B cell (primary cell): Measurements from ENCODE around the gene FAM120A. TPM values are rescaled to one million over a fixed set of nuclear protein-coding genes. Genes with fewer than 3 reads are reported as not detected.

Experiments
- ATAC-seq: fragments of 200-7000 bp; cut with Tn5 transposase; one replicate; pipeline ENCODE4 v1.10.0; 2021; ENCODE audit warnings: low read depth, mild to moderate bottlenecking, moderate number of reproducible peaks, moderate library complexity
- CTCF ChIA-PET: fragments of 350-600 bp; sonication (Branson Sonifier 250); formaldehyde crosslinking; loops from one replicate; lab custom pipeline; 2021; ENCODE audit warnings: antibody characterized with exemption, inconsistent platforms; lab: Charles Lee
- POLR2A ChIA-PET: fragments of 350-600 bp; sonication (Branson Sonifier 250); formaldehyde crosslinking; loops from one replicate; lab custom pipeline; 2021; ENCODE audit warnings: antibody characterized with exemption; lab: Charles Lee
- DNase-seq: peaks from one replicate; pipeline ENCODE4 v3.0.0; 2013
- H2AFZ ChIP-seq: 2 replicates; pipeline ENCODE4 v1.6.1; 2012; ENCODE audit warnings: mild to moderate bottlenecking, low read depth, low read length; ENCODE audit not compliant: insufficient read depth, poor library complexity, severe bottlenecking
- H3K27ac ChIP-seq, 2 donors: 1 replicate in 1 of 2; 2 replicates in 1 of 2; pipeline ENCODE4 v1.5.1; 2012 to 2013; ENCODE audit warnings: low read length in 2 of 2, mild to moderate bottlenecking in 2 of 2, moderate library complexity in 1 of 2
- H3K27me3 ChIP-seq, 4 experiments: fragments of 200-600 bp in 1 of 4; sonication (generic) in 1 of 4; replicated peaks in 1 of 4; 1 replicate in 2 of 4; 2 replicates in 2 of 4; pipeline versions ENCODE4 v1.6.1 to v1.7.0; 2013 to 2016; ENCODE audit warnings: low read length in 3 of 4, mild to moderate bottlenecking in 2 of 4, mixed read lengths in 1 of 4, moderate library complexity in 1 of 4; ENCODE audit not compliant: insufficient read depth in 4 of 4, control insufficient read depth in 3 of 4; ENCODE audit errors: control extremely low read depth in 1 of 4
- H3K36me3 ChIP-seq, 2 experiments: replicated peaks in 1 of 2; 1 replicate in 1 of 2; 2 replicates in 1 of 2; pipeline versions ENCODE4 v1.6.1 to v1.7.1; 2013; ENCODE audit warnings: low read length in 1 of 2; ENCODE audit not compliant: insufficient read depth in 2 of 2, control insufficient read depth in 1 of 2; ENCODE audit errors: control extremely low read depth in 1 of 2, extremely low read depth in 1 of 2
- H3K4me1 ChIP-seq, 2 donors: fragments of 200-600 bp in 1 of 2; sonication (generic) in 1 of 2; 1 replicate in 1 of 2; 2 replicates in 1 of 2; pipeline versions ENCODE4 v1.5.1 to v1.6.1; 2013 to 2017; ENCODE audit warnings: low read length in 2 of 2; ENCODE audit not compliant: control insufficient read depth in 2 of 2, insufficient read depth in 2 of 2
- H3K4me2 ChIP-seq: replicated peaks from 2 replicates; pipeline ENCODE3; 2012; ENCODE audit warnings: mild to moderate bottlenecking, low read depth, low read length; ENCODE audit not compliant: poor library complexity, severe bottlenecking
- H3K4me3 ChIP-seq, 5 experiments: fragments of 200-600 bp in 1 of 5; sonication (generic) in 1 of 5; 1 replicate in 3 of 5; 2 replicates in 2 of 5; pipeline versions ENCODE4 v1.5.1 to v1.7.0; 2011 to 2016; ENCODE audit warnings: low read length in 4 of 5, mild to moderate bottlenecking in 4 of 5, low read depth in 2 of 5, control low read depth in 1 of 5, moderate library complexity in 1 of 5; ENCODE audit not compliant: insufficient read depth in 1 of 5; ENCODE audit errors: control extremely low read depth in 1 of 5, extremely low read depth in 1 of 5
- H3K79me2 ChIP-seq: fragments of 200-600 bp; sonication (generic); one replicate; pipeline ENCODE4 v1.6.0; 2016; ENCODE audit warnings: low read length; ENCODE audit not compliant: control insufficient read depth, insufficient read depth
- H3K9ac ChIP-seq: fragments of 200-600 bp; sonication (generic); 2 replicates; pipeline ENCODE4 v1.6.1; 2017; ENCODE audit warnings: mild to moderate bottlenecking, low read length, moderate library complexity
- H3K9me3 ChIP-seq, 3 donors: one replicate each; pipeline versions ENCODE4 v1.6.1 to v1.7.1; 2013; ENCODE audit warnings: low read length in 2 of 3; ENCODE audit not compliant: control insufficient read depth in 2 of 3, insufficient read depth in 1 of 3; ENCODE audit errors: control extremely low read depth in 1 of 3
- H4K20me1 ChIP-seq: 2 replicates; pipeline ENCODE4 v1.6.0; 2012; ENCODE audit warnings: mild to moderate bottlenecking, low read length; ENCODE audit not compliant: insufficient read depth, control insufficient read depth, poor library complexity, severe bottlenecking
- H3K27ac Mint-ChIP-seq: one replicate; pipeline ENCODE4 v1.8.0; 2021; ENCODE audit warnings: mixed read lengths
- H3K27me3 Mint-ChIP-seq: one replicate; pipeline ENCODE4 v1.8.0; 2021; ENCODE audit warnings: mixed read lengths
- H3K4me1 Mint-ChIP-seq: one replicate; pipeline ENCODE4 v1.8.0; 2021; ENCODE audit warnings: mixed read lengths
- H3K4me3 Mint-ChIP-seq: one replicate; pipeline ENCODE4 v1.8.0; 2021; ENCODE audit warnings: mixed read lengths
- H3K9me3 Mint-ChIP-seq: one replicate; pipeline ENCODE4 v1.8.0; 2022; ENCODE audit warnings: mixed read lengths; ENCODE audit not compliant: insufficient read depth
- EZH2 ChIP-seq: IDR thresholded peaks from 2 replicates; pipeline ENCODE4 v1.6.1; 2012; ENCODE audit warnings: borderline replicate concordance, low read depth, mild to moderate bottlenecking, moderate library complexity, low read length; ENCODE audit not compliant: insufficient read depth, poor library complexity, severe bottlenecking
- WGBS: methylation state at CpG from one replicate; pipeline ENCODE4 v1.1.5; 2013; ENCODE audit warnings: missing lambda C conversion rate; ENCODE audit not compliant: insufficient coverage; 5-methylcytosine and 5-hydroxymethylcytosine counted together
- intact Hi-C: fragments of 100-400 bp; cut with micrococcal nuclease; formaldehyde crosslinking; loops from one replicate; pipeline ENCODE4 v1.10.0; 2022
- polyA plus RNA-seq: library from polyadenylated mRNA; depleted of rRNA; stranded (reverse); fragments of >200 nt; gene quantifications from 2 replicates; pipeline ENCODE4 v1.2.3, GENCODE V29; 2012
- total RNA-seq, 2 donors: library from RNA; stranded (reverse); fragments of 120-200 nt in 1 of 2; gene quantifications; 1 replicate in 1 of 2; 2 replicates in 1 of 2; pipeline versions ENCODE4 v1.2.3 to v1.2.4, GENCODE V29; 2013 to 2022
- TF ChIP-seq, protein P1 (sequence below): fragments of 200-600 bp; IDR thresholded peaks from one replicate; pipeline ENCODE4 v1.8.0; 2022; ENCODE audit warnings: antibody characterized with exemption, mild to moderate bottlenecking

Gene FAM120A
- total and polyA plus RNA-seq, 2 donors (not counting 1 experiment from before 2014, with no cell fraction given), result 48.4 to 105 TPM

DNA sequence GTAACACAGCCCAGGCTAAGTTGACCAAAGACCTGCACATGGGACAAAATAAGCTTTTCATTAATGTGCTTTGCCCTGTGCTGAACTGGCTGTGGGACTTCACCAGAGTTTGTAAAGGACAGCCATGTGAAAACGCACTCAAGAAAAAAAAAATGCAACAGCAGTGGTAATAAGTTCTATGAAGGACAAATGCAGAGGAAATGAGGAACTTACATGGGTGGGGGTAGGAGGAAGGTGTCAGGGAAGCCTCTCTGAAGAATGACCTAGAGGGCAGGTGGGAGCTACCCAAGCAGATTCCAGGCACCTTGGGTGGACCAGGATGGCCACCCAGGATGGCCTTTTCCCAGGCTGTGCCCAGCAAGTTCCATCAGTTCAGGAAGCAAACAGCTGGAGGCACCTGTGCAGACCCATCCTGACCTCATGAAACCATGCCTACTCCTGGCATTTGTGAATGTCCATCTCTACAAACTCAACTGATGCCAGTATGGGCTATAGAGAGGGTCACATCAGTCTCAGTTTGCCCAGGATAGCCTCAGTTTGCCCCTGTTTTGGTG lies 118.2 kb downstream of the FAM120A start:
- H3K9ac ChIP-seq, result no peak overlapping the region
- CTCF ChIA-PET, result no interaction called here
- no peak for TF ChIP-seq EZH2
- TF ChIP-seq, protein P1, sequence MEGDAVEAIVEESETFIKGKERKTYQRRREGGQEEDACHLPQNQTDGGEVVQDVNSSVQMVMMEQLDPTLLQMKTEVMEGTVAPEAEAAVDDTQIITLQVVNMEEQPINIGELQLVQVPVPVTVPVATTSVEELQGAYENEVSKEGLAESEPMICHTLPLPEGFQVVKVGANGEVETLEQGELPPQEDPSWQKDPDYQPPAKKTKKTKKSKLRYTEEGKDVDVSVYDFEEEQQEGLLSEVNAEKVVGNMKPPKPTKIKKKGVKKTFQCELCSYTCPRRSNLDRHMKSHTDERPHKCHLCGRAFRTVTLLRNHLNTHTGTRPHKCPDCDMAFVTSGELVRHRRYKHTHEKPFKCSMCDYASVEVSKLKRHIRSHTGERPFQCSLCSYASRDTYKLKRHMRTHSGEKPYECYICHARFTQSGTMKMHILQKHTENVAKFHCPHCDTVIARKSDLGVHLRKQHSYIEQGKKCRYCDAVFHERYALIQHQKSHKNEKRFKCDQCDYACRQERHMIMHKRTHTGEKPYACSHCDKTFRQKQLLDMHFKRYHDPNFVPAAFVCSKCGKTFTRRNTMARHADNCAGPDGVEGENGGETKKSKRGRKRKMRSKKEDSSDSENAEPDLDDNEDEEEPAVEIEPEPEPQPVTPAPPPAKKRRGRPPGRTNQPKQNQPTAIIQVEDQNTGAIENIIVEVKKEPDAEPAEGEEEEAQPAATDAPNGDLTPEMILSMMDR, result no peak

DNA sequence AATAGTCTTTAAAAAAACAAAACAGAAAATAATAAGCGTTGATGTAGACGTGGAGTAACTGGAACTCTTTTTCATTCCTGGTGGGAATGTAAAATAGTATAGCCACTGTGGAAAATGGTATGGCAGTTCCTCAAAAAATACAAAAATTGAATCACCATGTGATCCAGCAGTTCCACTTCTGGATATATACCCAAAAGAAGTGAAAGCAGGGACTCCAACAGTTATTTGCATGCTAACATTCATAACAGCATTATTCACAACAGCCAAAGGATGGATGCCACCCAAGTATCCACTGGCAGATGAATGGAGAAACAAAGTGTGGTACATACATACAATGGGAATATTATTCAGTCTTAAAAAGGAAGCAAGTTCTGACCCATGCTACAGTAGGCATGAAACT lies 120.7 kb downstream of the FAM120A start:
- Histone ChIP-seq H2AFZ (no peak overlapping the region), H3K36me3 (no peaks in the 10 kb centered on the region), H3K4me3 (no peak overlapping the region), H3K9me3 (no peaks in the 10 kb centered on the region), H3K79me2 (peaks cover 14% of the 10 kb centered on the region), H3K27ac (no peak overlapping the region), H4K20me1 (no peaks in the 10 kb centered on the region), H3K27me3 (no peaks in the 10 kb centered on the region), H3K4me1 (peaks cover 19 to 27% of the 10 kb centered on the region in 2 donors), H3K9ac (no peak overlapping the region), H3K4me2 (no peak overlapping the region)
- Mint-ChIP-seq H3K27ac (no peak overlapping the region), H3K4me1 (peaks cover 26% of the 10 kb centered on the region), H3K27me3 (no peaks in the 10 kb centered on the region), H3K9me3 (no peaks in the 10 kb centered on the region), H3K4me3 (no peak overlapping the region)
- TF ChIP-seq, protein P1, result no peak
- TF ChIP-seq EZH2, result no peak
- DNase-seq (no peak), ATAC-seq (no peak)
- no CpG with 5 or more reads among the region's 2 CpGs for WGBS
- intact Hi-C loops, result no loop called here
- ChIA-PET POLR2A (no interaction called here), CTCF (no interaction called here)

More for the DNA sequence above, 118.2 kb downstream of the FAM120A start:
- Mint-ChIP-seq H3K27me3 (no peaks in the 10 kb centered on the region), H3K4me1 (peaks cover 30% of the 10 kb centered on the region), H3K4me3 (peak overlapping the region; percentile 34), H3K27ac (no peak overlapping the region), H3K9me3 (no peaks in the 10 kb centered on the region)
- peak overlapping the region; percentile 1 for H2AFZ ChIP-seq
- POLR2A ChIA-PET, result no interaction called here
- peaks cover 21 to 24% of the 10 kb centered on the region in 2 donors for H3K4me1 ChIP-seq
- H3K79me2 ChIP-seq, result peaks cover 8% of the 10 kb centered on the region
- H3K4me3 ChIP-seq, result no peak overlapping the region
- ATAC-seq (no peak), DNase-seq (peak; percentile 35)
- peak overlapping the region; percentile 4 for H3K4me2 ChIP-seq
- no peaks in the 10 kb centered on the region for H3K9me3 ChIP-seq
- WGBS, result 10% methylated on average over 1 of the region's 1 CpG
- H3K36me3 ChIP-seq, result no peaks in the 10 kb centered on the region
- intact Hi-C loops, result loop anchor here (5.0 to 10.0 kb wide), 5 partner anchors 435 to 1455 kb away; partner anchors contain the start of genes NINJ1, SPTLC1 and SUSD3
- H4K20me1 ChIP-seq, result no peaks in the 10 kb centered on the region
- no peak overlapping the region for H3K27ac ChIP-seq
- H3K27me3 ChIP-seq, result no peaks in the 10 kb centered on the region
